ENCODE measurements around the gene TMEM87A.

- TF ChIP-seq CTCF (IDR thresholded peaks at IDR 0.05) (no peak), POLR2AphosphoS5 (IDR thresholded peaks at IDR 0.05) (no peak)
These were observed 108.1 kb downstream of the TMEM87A start for GRCh38 chr15:42165106-42165505.
